ENCODE results near the gene CENPE. TPM values are rescaled to one million over a fixed set of nuclear protein-coding genes. Genes with fewer than 3 reads are reported as not detected.
A peak's percentile ranks its signal among the peaks of the same experiment; 100 is the strongest.

CENPE gene
- polyA plus RNA-seq, 3 donors = 13.1 to 16.6 (median 14.3) TPM

GRCh38 chr4:103137446-103137827, 60.7 kb downstream of the CENPE start:
- DNase-seq (ENCODE audit: low read depth in 3 of 3, low spot score in 2 of 3) = no peak

GRCh38 chr4:103136671-103137445, 61.3 kb downstream of the CENPE start:
- DNase-seq (ENCODE audit: low read depth in 3 of 3, low spot score in 2 of 3) = no peak

- no peak for DNase-seq (ENCODE audit: low read depth in 3 of 3, low spot score in 2 of 3)
Observed at GRCh38 chr4:103129174-103129573, 69.0 kb downstream of the CENPE start.

GRCh38 chr4:103126126-103126525, 72.0 kb downstream of the CENPE start:
- no peak for DNase-seq (ENCODE audit: low read depth in 3 of 3, low spot score in 2 of 3)

- DNase-seq (ENCODE audit: low read depth in 3 of 3, low spot score in 2 of 3) = no peak
Observed at GRCh38 chr4:103123114-103123513, 75.0 kb downstream of the CENPE start.

GRCh38 chr4:103118166-103118565, 80.0 kb downstream of the CENPE start:
- DNase-seq (ENCODE audit: low read depth in 3 of 3, low spot score in 2 of 3) = no peak

GRCh38 chr4:103111598-103111997, 86.5 kb downstream of the CENPE start:
- no peak for DNase-seq (ENCODE audit: low read depth in 3 of 3, low spot score in 2 of 3)

- DNase-seq (ENCODE audit: low read depth in 3 of 3, low spot score in 2 of 3) = no peak
Observed at GRCh38 chr4:103108542-103108941, 89.6 kb downstream of the CENPE start.

- no peak for DNase-seq (ENCODE audit: low read depth in 3 of 3, low spot score in 2 of 3)
Observed at GRCh38 chr4:103105558-103106356, 92.4 kb downstream of the CENPE start.

- no peak for DNase-seq (ENCODE audit: low read depth in 3 of 3, low spot score in 2 of 3)
Observed at GRCh38 chr4:103104886-103105285, 93.3 kb downstream of the CENPE start.

- DNase-seq (ENCODE audit: low read depth in 3 of 3, low spot score in 2 of 3) = no peak
Observed at GRCh38 chr4:103100691-103101090, 97.5 kb downstream of the CENPE start.

GRCh38 chr4:103099691-103100392, 98.3 kb downstream of the CENPE start, which contains the start of gene BDH2:
Gene BDH2, minus strand, starts transcription at chr4:103099834. Its CDS starts 3,580 bp downstream, at chr4:103096254.
- peak in 2 of 3 donors; percentile 86 to 90 for DNase-seq (ENCODE audit: low read depth in 3 of 3, low spot score in 2 of 3)

GRCh38 chr4:103098756-103099440, 99.2 kb downstream of the CENPE start:
- DNase-seq (ENCODE audit: low read depth in 3 of 3, low spot score in 2 of 3) = peak in 2 of 3 donors; percentile 17 to 27

GRCh38 chr4:103098341-103098740, 99.8 kb downstream of the CENPE start:
- no peak for DNase-seq (ENCODE audit: low read depth in 3 of 3, low spot score in 2 of 3)

GRCh38 chr4:103097112-103097511, 101.0 kb downstream of the CENPE start:
- DNase-seq (ENCODE audit: low read depth in 3 of 3, low spot score in 2 of 3) = no peak

GRCh38 chr4:103095080-103095479, 103.1 kb downstream of the CENPE start:
- DNase-seq (ENCODE audit: low read depth in 3 of 3, low spot score in 2 of 3) = no peak

GRCh38 chr4:103092245-103092644, 105.9 kb downstream of the CENPE start:
- no peak for DNase-seq (ENCODE audit: low read depth in 3 of 3, low spot score in 2 of 3)

- peak in 2 of 3 donors; percentile 13 to 34 for DNase-seq (ENCODE audit: low read depth in 3 of 3, low spot score in 2 of 3)
Observed at GRCh38 chr4:103091601-103092223, 106.4 kb downstream of the CENPE start.

- DNase-seq (ENCODE audit: low read depth in 3 of 3, low spot score in 2 of 3) = no peak
Observed at GRCh38 chr4:103089481-103089880, 108.7 kb downstream of the CENPE start.

- DNase-seq (ENCODE audit: low read depth in 3 of 3, low spot score in 2 of 3) = no peak
Observed at GRCh38 chr4:103086551-103086950, 111.6 kb downstream of the CENPE start.

Data from right renal cortex interstitium (tissue), 3 donors.